K562 (cell line): ENCODE results near the gene INPP5D. TPM values are rescaled to one million over a fixed set of nuclear protein-coding genes. Genes with fewer than 3 reads are reported as not detected.

ENCODE experiments used
- ATAC-seq: fragments of 200-7000 bp; cut with Tn5 transposase; 3 replicates; pipeline ENCODE4 v1.9.1; 2020; ENCODE audit warnings: moderate library complexity
- BruUV-seq: library from RNA; stranded (reverse); fragments of 400-500 nt; replicated peaks from 2 replicates; lab custom pipeline; 2021; lab: Mats Ljungman, UMichigan
- CTCF ChIA-PET: fragments of 300-600 bp; formaldehyde crosslinking; extraction: SDS; loops from one replicate; lab custom pipeline; 2021; ENCODE audit warnings: low intra/inter-chr PET ratio; lab: Yijun Ruan, JAX
- POLR2A ChIA-PET: fragments of 300-600, 350-650 bp; sonication (Branson Sonifier 250); formaldehyde crosslinking; extraction: SDS; loops from one replicate; lab custom pipeline; 2021; ENCODE audit warnings: antibody characterized with exemption, inconsistent platforms; lab: Yijun Ruan, JAX
- DNase-seq, 4 experiments: peaks; one replicate each; pipeline versions ENCODE4 v3.0.0 to v3.0.0-alpha.2; 2011 to 2018; ENCODE audit warnings: low spot score in 3 of 4, mixed read lengths in 3 of 4; ENCODE audit errors: extremely low read depth in 1 of 4
- FAIRE-seq: peaks from 2 replicates; lab custom pipeline; 2011; peaks lifted over from hg19 to GRCh38; lab: Jason Lieb, UNC
- H2AFZ ChIP-seq: 2 replicates; pipeline ENCODE4 v1.6.0; 2011; ENCODE audit warnings: low read depth, low read length, control low read depth, inconsistent platforms
- H3K27ac ChIP-seq: fragments of 200-600 bp; 3 replicates; pipeline ENCODE4 v1.8.0; 2011; ENCODE audit warnings: low read depth, mild to moderate bottlenecking, control low read depth, inconsistent platforms, low read length, moderate library complexity, mixed read lengths; ENCODE audit errors: extremely low read depth
- H3K27me3 ChIP-seq, 2 experiments: fragments of 300-600 bp in 1 of 2; 2 replicates in 1 of 2; 3 replicates in 1 of 2; pipeline versions ENCODE4 v1.6.0 to v1.8.0; 2011; ENCODE audit warnings: inconsistent platforms in 2 of 2, low read length in 2 of 2, mild to moderate bottlenecking in 1 of 2, mixed read lengths in 1 of 2, moderate library complexity in 1 of 2; ENCODE audit not compliant: control insufficient read depth in 2 of 2, insufficient read depth in 2 of 2
- H3K36me3 ChIP-seq: fragments of 300-600 bp; 3 replicates; pipeline ENCODE4 v1.8.0; 2011; ENCODE audit warnings: mild to moderate bottlenecking, low read length, inconsistent platforms; ENCODE audit not compliant: control insufficient read depth, insufficient read depth
- H3K4me1 ChIP-seq, 2 experiments: fragments of 200-600 bp in 1 of 2; replicated peaks in 1 of 2; 2 replicates in 1 of 2; 3 replicates in 1 of 2; pipeline versions ENCODE4 v1.5.1 to v1.8.0; 2011; ENCODE audit warnings: inconsistent platforms in 2 of 2, low read length in 2 of 2, mild to moderate bottlenecking in 1 of 2, mixed read lengths in 1 of 2, moderate library complexity in 1 of 2; ENCODE audit not compliant: control insufficient read depth in 2 of 2, insufficient read depth in 2 of 2
- H3K4me2 ChIP-seq: 2 replicates; pipeline ENCODE4 v1.6.1; 2011; ENCODE audit warnings: low read length, control low read depth, inconsistent platforms, mixed read lengths; ENCODE audit not compliant: insufficient read depth
- H3K4me3 ChIP-seq: fragments of 200-600 bp; sonication (generic), shearing (Covaris generic); 2 replicates; pipeline ENCODE4 v1.5.1; 2016; ENCODE audit warnings: control low read depth, inconsistent platforms
- H3K79me2 ChIP-seq: fragments of 200-600 bp; 3 replicates; pipeline ENCODE4 v1.8.0; 2011; ENCODE audit warnings: low read length, inconsistent platforms; ENCODE audit not compliant: control insufficient read depth, insufficient read depth
- H3K9ac ChIP-seq, 2 experiments: 2 replicates each; pipeline versions ENCODE4 v1.6.0 to v1.6.1; 2011; ENCODE audit warnings: low read depth in 2 of 2, low read length in 2 of 2, control low read depth in 1 of 2, inconsistent platforms in 1 of 2, mild to moderate bottlenecking in 1 of 2, mixed read lengths in 1 of 2; ENCODE audit not compliant: insufficient read depth in 1 of 2
- H3K9me1 ChIP-seq: one replicate; pipeline ENCODE4 v1.6.0; 2011; ENCODE audit warnings: inconsistent platforms, mild to moderate bottlenecking, low read length, moderate library complexity; ENCODE audit not compliant: control insufficient read depth, insufficient read depth
- H3K9me3 ChIP-seq: replicated peaks from 2 replicates; pipeline ENCODE4 v1.5.1; 2011; ENCODE audit warnings: low read depth, low read length, inconsistent platforms; ENCODE audit not compliant: control insufficient read depth, insufficient read depth
- H4K20me1 ChIP-seq: replicated peaks from 2 replicates; pipeline ENCODE4 v1.6.1; 2011; ENCODE audit warnings: low read length, inconsistent platforms, mixed read lengths; ENCODE audit not compliant: control insufficient read depth, insufficient read depth
- CGGBP1 ChIP-seq: fragments of 250-450 bp; sonication (Bioruptor Pico); IDR thresholded peaks from 2 replicates; pipeline ENCODE4 v1.9.0; 2021; ENCODE audit warnings: mild to moderate bottlenecking
- DPF2 ChIP-seq: fragments of 450-650 bp; IDR thresholded peaks from 2 replicates; pipeline ENCODE4 v1.6.1; 2016
- FOXP1 ChIP-seq: sonication (generic); formaldehyde crosslinking; IDR thresholded peaks from 2 replicates; pipeline ENCODE4 v1.8.0; 2022; ENCODE audit warnings: mild to moderate bottlenecking, missing genetic modification reagents
- GTF2F1 ChIP-seq: IDR thresholded peaks from 2 replicates; pipeline ENCODE4 v1.6.1; 2011; ENCODE audit warnings: low read depth, low read length, improper control_type of control experiment
- HEY1 ChIP-seq: fragments of 250-450 bp; sonication (Bioruptor Pico); IDR thresholded peaks from 2 replicates; pipeline ENCODE4 v1.5.0; 2020; ENCODE audit warnings: mild to moderate bottlenecking, moderate library complexity, borderline replicate concordance
- LCOR ChIP-seq: sonication (generic); formaldehyde crosslinking; IDR thresholded peaks from 2 replicates; pipeline ENCODE4 v1.8.0; 2022; ENCODE audit warnings: mild to moderate bottlenecking, missing genetic modification reagents
- PHF8 ChIP-seq: fragments of 200-600 bp; sonication (generic); IDR thresholded peaks from 2 replicates; pipeline ENCODE4 v1.6.1; 2012; ENCODE audit warnings: mixed run types, mild to moderate bottlenecking, inconsistent platforms, low read length, moderate library complexity, borderline replicate concordance
- PTBP1 ChIP-seq: fragments of 200-400 bp; formaldehyde crosslinking; IDR thresholded peaks from 2 replicates; pipeline ENCODE4 v1.6.1; 2017; ENCODE audit warnings: low read depth, low read length
- RBBP5 ChIP-seq: fragments of 200-600 bp; sonication (generic); IDR thresholded peaks from 2 replicates; pipeline ENCODE4 v1.6.1; 2012; ENCODE audit warnings: borderline replicate concordance, mild to moderate bottlenecking, low read length, control low read depth, inconsistent platforms; ENCODE audit not compliant: insufficient read depth, poor library complexity, severe bottlenecking
- SIX5 ChIP-seq, 2 experiments: IDR thresholded peaks; 2 replicates each; pipeline ENCODE4 v1.6.1; 2011; ENCODE audit warnings: low read length in 2 of 2, borderline replicate concordance in 1 of 2, low read depth in 1 of 2, mild to moderate bottlenecking in 1 of 2, moderate library complexity in 1 of 2; ENCODE audit not compliant: insufficient read depth in 1 of 2
- XRCC5 ChIP-seq: fragments of 200-400 bp; formaldehyde crosslinking; IDR thresholded peaks from 2 replicates; pipeline ENCODE4 v1.6.1; 2017; ENCODE audit warnings: low read depth, mild to moderate bottlenecking, low read length
- ZNF780A ChIP-seq: fragments of 250-450 bp; sonication (Bioruptor Pico); IDR thresholded peaks from 2 replicates; pipeline ENCODE4 v1.5.0; 2021; ENCODE audit warnings: mild to moderate bottlenecking
- WGBS: fragments of 100-300 bp; shearing (Covaris generic); methylation state at CpG from one replicate; pipeline ENCODE4 v1.1.6; 2016; ENCODE audit warnings: low coverage, mixed read lengths; ENCODE audit not compliant: insufficient coverage; ENCODE audit errors: missing lambda C conversion rate; 5-methylcytosine and 5-hydroxymethylcytosine counted together
- in situ Hi-C: fragments of 300-500 bp; cut with MboI; formaldehyde crosslinking; loops from 4 replicates; pipeline ENCODE4 v1.15.0; 2018; ENCODE audit warnings: inconsistent platforms, mixed read lengths
- intact Hi-C: fragments of 100-400 bp; cut with micrococcal nuclease; formaldehyde crosslinking; loops from 2 replicates; pipeline ENCODE4 v1.14.2; 2022
- polyA plus RNA-seq, 8 experiments: library from polyadenylated mRNA; depleted of rRNA in 4 of 8; stranded (reverse) in 5 of 8; unstranded in 3 of 8; fragments of >200 nt; fragmentation: Nextera tagmentation in 2 of 8; fragmentation: Illumina TruSeq in 1 of 8; extraction: Ambion mirVana in 2 of 8; extraction: Trizol in 1 of 8; gene quantifications; 2 replicates each; pipeline versions ENCODE4 v1.2.1 to v1.2.3, GENCODE V29; 2011 to 2014; ENCODE audit warnings: inconsistent platforms in 1 of 8, missing spikeins in 1 of 8
- total RNA-seq, 7 experiments: library from RNA; depleted of rRNA in 6 of 7; stranded (reverse); fragments of >200 nt in 6 of 7; fragmentation: Illumina TruSeq in 2 of 7; extraction: Trizol in 2 of 7; gene quantifications; 2 replicates each; pipeline versions ENCODE4 v1.2.1 to v1.2.3, GENCODE V29; 2011 to 2021; ENCODE audit warnings: low replicate concordance in 1 of 7
- TF ChIP-seq, protein P1 (sequence below): fragments of 450-650 bp; IDR thresholded peaks from 2 replicates; pipeline ENCODE4 v1.6.1; 2017; ENCODE audit warnings: mild to moderate bottlenecking, moderate library complexity
- TF ChIP-seq, protein P2 (sequence below): fragments of 450-650 bp; formaldehyde crosslinking; IDR thresholded peaks from 2 replicates; pipeline ENCODE4 v1.4.0; 2022; ENCODE audit warnings: missing genetic modification characterization

INPP5D gene
- total and polyA plus RNA-seq, 9 of the 15 experiments (the other 6 are each of a cell fraction or from before 2014, with no cell fraction given): 0.55 to 6.2 (median 2.2) TPM

DNA sequence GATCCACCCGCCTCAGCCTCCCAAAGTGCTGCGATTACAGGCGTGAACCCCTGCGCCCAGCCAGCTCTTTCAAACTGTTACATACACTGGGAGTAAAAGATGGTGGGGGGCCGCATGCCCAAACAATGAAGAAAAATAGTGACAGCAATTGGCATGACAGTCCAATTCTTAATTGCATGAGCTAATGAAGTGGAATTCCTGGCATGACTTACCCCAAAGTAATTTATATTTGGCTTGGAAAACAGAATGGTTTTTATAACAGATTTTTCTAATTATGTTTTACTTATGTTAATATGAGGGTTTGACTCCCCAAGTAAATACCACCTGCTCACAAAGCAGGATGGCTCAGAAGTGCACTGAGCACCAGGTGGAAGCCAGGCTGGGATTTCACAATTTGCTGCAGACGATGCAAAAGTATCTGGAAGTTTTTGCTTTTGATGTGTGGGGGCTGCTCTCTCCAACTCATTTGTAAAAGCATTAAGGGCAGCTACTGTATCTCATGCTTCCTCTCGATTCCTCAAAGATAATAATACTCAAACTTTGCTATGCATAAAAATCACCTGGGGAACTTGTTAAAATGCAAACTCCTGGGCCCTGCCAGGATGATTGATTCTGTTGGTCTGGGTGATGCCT, 167.3 kb downstream of the INPP5D start (continued):
- no peak for TF ChIP-seq CGGBP1 (CRISPR knock-in tag)
- TF ChIP-seq DPF2: no peak
- TF ChIP-seq, protein P1, sequence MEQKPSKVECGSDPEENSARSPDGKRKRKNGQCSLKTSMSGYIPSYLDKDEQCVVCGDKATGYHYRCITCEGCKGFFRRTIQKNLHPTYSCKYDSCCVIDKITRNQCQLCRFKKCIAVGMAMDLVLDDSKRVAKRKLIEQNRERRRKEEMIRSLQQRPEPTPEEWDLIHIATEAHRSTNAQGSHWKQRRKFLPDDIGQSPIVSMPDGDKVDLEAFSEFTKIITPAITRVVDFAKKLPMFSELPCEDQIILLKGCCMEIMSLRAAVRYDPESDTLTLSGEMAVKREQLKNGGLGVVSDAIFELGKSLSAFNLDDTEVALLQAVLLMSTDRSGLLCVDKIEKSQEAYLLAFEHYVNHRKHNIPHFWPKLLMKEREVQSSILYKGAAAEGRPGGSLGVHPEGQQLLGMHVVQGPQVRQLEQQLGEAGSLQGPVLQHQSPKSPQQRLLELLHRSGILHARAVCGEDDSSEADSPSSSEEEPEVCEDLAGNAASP: no peak
- no peak for TF ChIP-seq FOXP1 (CRISPR knock-in tag)
- no peak for TF ChIP-seq GTF2F1
- no peak for TF ChIP-seq XRCC5

- Histone ChIP-seq H3K9me3 (no peaks in the 10 kb centered on the region; the same call in 1 of the 2 replicates), H3K9me1 (no peaks in the 10 kb centered on the region), H3K4me1 (peaks cover 15 to 27% of the 10 kb centered on the region in 2 experiments; a peak in 4 of 5 replicates), H3K9ac (no peak overlapping the region), H3K36me3 (no peaks in the 10 kb centered on the region), H3K27me3 (no peaks in the 10 kb centered on the region), H3K4me2 (no peak overlapping the region), H2AFZ (no peak overlapping the region), H3K27ac (no peak overlapping the region), H4K20me1 (no peaks in the 10 kb centered on the region), H3K4me3 (no peak overlapping the region), H3K79me2 (no peaks in the 10 kb centered on the region)
- WGBS: 76% methylated on average over 2 of the region's 3 CpGs
- BruUV-seq: no TSS peak
- FAIRE-seq (no peak), DNase-seq (no peak), ATAC-seq (no peak)
- TF ChIP-seq PHF8: no peak
- TF ChIP-seq SIX5 (IDR thresholded peaks at IDR 0.05; ENCODE audit: borderline replicate concordance in 1 of 2, insufficient read depth in 1 of 2, low read depth in 1 of 2, low read length in 2 of 2): no peak
- TF ChIP-seq HEY1 (CRISPR knock-in tag): no peak
- no peak for TF ChIP-seq ZNF780A (CRISPR knock-in tag)
- no peak for TF ChIP-seq PTBP1
- TF ChIP-seq RBBP5: no peak
- TF ChIP-seq, protein P2, sequence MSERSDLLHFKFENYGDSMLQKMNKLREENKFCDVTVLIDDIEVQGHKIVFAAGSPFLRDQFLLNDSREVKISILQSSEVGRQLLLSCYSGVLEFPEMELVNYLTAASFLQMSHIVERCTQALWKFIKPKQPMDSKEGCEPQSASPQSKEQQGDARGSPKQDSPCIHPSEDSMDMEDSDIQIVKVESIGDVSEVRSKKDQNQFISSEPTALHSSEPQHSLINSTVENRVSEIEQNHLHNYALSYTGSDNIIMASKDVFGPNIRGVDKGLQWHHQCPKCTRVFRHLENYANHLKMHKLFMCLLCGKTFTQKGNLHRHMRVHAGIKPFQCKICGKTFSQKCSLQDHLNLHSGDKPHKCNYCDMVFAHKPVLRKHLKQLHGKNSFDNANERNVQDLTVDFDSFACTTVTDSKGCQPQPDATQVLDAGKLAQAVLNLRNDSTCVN (CRISPR knock-in tag): no peak
- TF ChIP-seq LCOR (CRISPR knock-in tag): no peak
- ChIA-PET POLR2A (no interaction called here), CTCF (no interaction called here)
- intact Hi-C loops: no loop called here
- in situ Hi-C loops: no loop called here
Measured at GRCh38 chr2:233228376-233228775, 168.2 kb downstream of the INPP5D start.
